HCT116 (cell line): ENCODE measurements around the gene ATAD3A. TPM values are rescaled to one million over a fixed set of nuclear protein-coding genes. Genes with fewer than 3 reads are reported as not detected.

Experiments used
- ATAC-seq: fragments of 200-7000 bp; cut with Tn5 transposase; 2 replicates; pipeline ENCODE4 v1.9.1; 2020; ENCODE audit warnings: mild to moderate bottlenecking, moderate library complexity
- BruUV-seq: library from RNA; stranded (reverse); fragments of 400-500 nt; replicated peaks from 2 replicates; lab custom pipeline; 2021; lab: Mats Ljungman, UMichigan
- CTCF ChIA-PET: fragments of 300-600 bp; sonication (Branson Sonifier 250); formaldehyde crosslinking; loops from one replicate; lab custom pipeline; 2021; ENCODE audit warnings: antibody characterized with exemption; lab: Charles Lee
- POLR2A ChIA-PET: fragments of 300-600, 350-600 bp; sonication (Branson Sonifier 250); formaldehyde crosslinking; loops from one replicate; lab custom pipeline; 2021; ENCODE audit warnings: antibody characterized with exemption; lab: Charles Lee
- RAD21 ChIA-PET, 2 experiments: fragments of 300-600 bp; sonication (Branson Sonifier 250); formaldehyde crosslinking; loops; one replicate each; lab custom pipeline; 2023; ENCODE audit warnings: low total read pairs in 2 of 2; ENCODE audit not compliant: uncharacterized antibody in 2 of 2, unreplicated experiment in 2 of 2, low non-redundant PET in 1 of 2; lab: Charles Lee
- DNase-seq: peaks from one replicate; pipeline ENCODE4 v3.0.0-alpha.2; 2010; ENCODE audit warnings: low read depth, low spot score
- H2AFZ ChIP-seq: fragments of 200-600 bp; shearing (Covaris generic), sonication (generic); 2 replicates; pipeline ENCODE4 v1.6.1; 2017; ENCODE audit warnings: low read depth, mixed run types, mixed read lengths, antibody characterized with exemption, low read length; ENCODE audit not compliant: poor library complexity, severe bottlenecking
- H3K27ac ChIP-seq: 2 replicates; pipeline ENCODE4 v1.5.1; 2012; ENCODE audit warnings: low read depth, low read length
- H3K27me3 ChIP-seq: fragments of 200-600 bp; sonication (generic); 2 replicates; pipeline ENCODE4 v1.6.1; 2016; ENCODE audit warnings: mixed run types, low read length, mixed read lengths; ENCODE audit not compliant: insufficient read depth
- H3K36me3 ChIP-seq, 2 experiments: fragments of 200-500 bp in 1 of 2; fragments of 200-600 bp in 1 of 2; sonication (Bioruptor generic) in 1 of 2; sonication (generic) in 1 of 2; 2 replicates each; pipeline versions ENCODE4 v1.5.1 to v1.6.1; 2014 to 2016; ENCODE audit warnings: low read length in 2 of 2, inconsistent platforms in 1 of 2, mixed read lengths in 1 of 2, mixed run types in 1 of 2; ENCODE audit not compliant: insufficient read depth in 2 of 2, control insufficient read depth in 1 of 2
- H3K4me1 ChIP-seq, 2 experiments: fragments of 200-600 bp in 1 of 2; sonication (generic) in 1 of 2; 2 replicates each; pipeline versions ENCODE4 v1.5.1 to v1.6.1; 2012 to 2017; ENCODE audit warnings: low read length in 2 of 2, inconsistent platforms in 1 of 2, mild to moderate bottlenecking in 1 of 2, mixed read lengths in 1 of 2, mixed run types in 1 of 2, moderate library complexity in 1 of 2; ENCODE audit not compliant: insufficient read depth in 2 of 2, control insufficient read depth in 1 of 2
- H3K4me2 ChIP-seq: fragments of 200-600 bp; sonication (generic); 2 replicates; pipeline ENCODE4 v1.6.1; 2017; ENCODE audit warnings: mixed run types, low read length, mixed read lengths
- H3K4me3 ChIP-seq, 2 experiments: fragments of 200-600 bp in 1 of 2; sonication (generic) in 1 of 2; replicated peaks in 1 of 2; 2 replicates each; pipeline ENCODE4 v1.5.1; 2011 to 2016; ENCODE audit warnings: low read length in 2 of 2, control low read depth in 1 of 2, low read depth in 1 of 2, mild to moderate bottlenecking in 1 of 2, mixed read lengths in 1 of 2, mixed run types in 1 of 2
- H3K79me2 ChIP-seq: fragments of 200-600 bp; sonication (generic); 2 replicates; pipeline ENCODE4 v1.6.1; 2017; ENCODE audit warnings: mild to moderate bottlenecking, mixed run types, low read length, moderate library complexity, mixed read lengths; ENCODE audit not compliant: insufficient read depth
- H3K9ac ChIP-seq: fragments of 200-600 bp; sonication (generic); 2 replicates; pipeline ENCODE4 v1.6.1; 2016; ENCODE audit warnings: low read length, mixed read lengths
- H3K9me2 ChIP-seq: fragments of 200-600 bp; sonication (generic), shearing (Covaris generic); 2 replicates; pipeline ENCODE4 v1.6.1; 2017; ENCODE audit warnings: mixed run types, mild to moderate bottlenecking, moderate library complexity; ENCODE audit not compliant: insufficient read depth
- H3K9me3 ChIP-seq, 2 experiments: fragments of 200-500 bp in 1 of 2; fragments of 200-600 bp in 1 of 2; sonication (Bioruptor generic) in 1 of 2; sonication (generic) in 1 of 2; 2 replicates each; pipeline ENCODE4 v1.6.1; 2014 to 2017; ENCODE audit warnings: low read length in 2 of 2, mixed read lengths in 2 of 2, inconsistent platforms in 1 of 2, low read depth in 1 of 2, mild to moderate bottlenecking in 1 of 2, mixed run types in 1 of 2, moderate library complexity in 1 of 2; ENCODE audit not compliant: control insufficient read depth in 1 of 2, insufficient read depth in 1 of 2
- H4K20me1 ChIP-seq: fragments of 200-600 bp; sonication (generic), shearing (Covaris generic); 2 replicates; pipeline ENCODE4 v1.6.1; 2017; ENCODE audit warnings: mixed run types, mild to moderate bottlenecking, moderate library complexity; ENCODE audit not compliant: insufficient read depth
- CBX3 ChIP-seq: IDR thresholded peaks from 2 replicates; pipeline ENCODE4 v1.6.1; 2012; ENCODE audit warnings: low read depth
- EGR1 ChIP-seq: IDR thresholded peaks from 2 replicates; pipeline ENCODE4 v1.6.1; 2012; ENCODE audit warnings: low read depth
- JUND ChIP-seq: IDR thresholded peaks from 2 replicates; pipeline ENCODE4 v1.6.1; 2012
- REST ChIP-seq: IDR thresholded peaks from 2 replicates; pipeline ENCODE4 v1.6.1; 2012; ENCODE audit warnings: low read depth
- SIN3A ChIP-seq: IDR thresholded peaks from 2 replicates; pipeline ENCODE4 v1.6.1; 2012; ENCODE audit warnings: low read depth
- YY1 ChIP-seq: IDR thresholded peaks from 2 replicates; pipeline ENCODE4 v1.6.1; 2011; ENCODE audit warnings: low read length, low read depth, moderate library complexity, mild to moderate bottlenecking; ENCODE audit not compliant: insufficient replicate concordance; ENCODE audit errors: extremely low read depth
- ZNF274 ChIP-seq: fragments of 200-500 bp; sonication (Bioruptor generic); IDR thresholded peaks from 2 replicates; pipeline ENCODE4 v1.6.1; 2014; ENCODE audit warnings: mild to moderate bottlenecking, low read depth, low read length, inconsistent platforms
- intact Hi-C: fragments of 100-400 bp; cut with micrococcal nuclease; formaldehyde crosslinking; loops from 2 replicates; pipeline ENCODE4 v1.10.0; 2022
- total RNA-seq: library from RNA; stranded (reverse); gene quantifications from one replicate; pipeline ENCODE4 v1.2.1, GENCODE V29; 2021; ENCODE audit not compliant: unreplicated experiment

Gene ATAD3A
- total RNA-seq, 1 experiment from 2014 or later = 92.3 TPM

DNA sequence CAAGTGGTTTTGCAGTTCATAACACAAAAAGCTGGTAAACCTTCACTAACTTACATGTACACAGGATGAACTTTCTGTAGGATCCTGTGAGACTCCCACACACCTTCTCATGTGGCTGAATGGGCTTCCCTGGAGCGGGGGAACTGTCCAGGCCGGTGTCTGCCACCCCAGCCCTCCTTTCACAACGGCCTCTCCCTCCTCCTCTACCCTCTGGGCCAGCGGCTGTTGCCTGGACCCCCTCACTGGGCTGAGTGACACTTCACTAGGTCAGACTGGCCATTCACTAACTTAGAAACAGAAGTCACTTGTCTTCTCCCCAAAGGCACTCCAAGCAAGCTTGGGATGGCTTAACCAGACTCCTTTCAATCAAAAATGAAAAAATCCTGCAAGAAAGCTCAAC is 46.6 kb downstream of the ATAD3A start:
- Histone ChIP-seq H3K79me2 (peaks cover 49% of the 10 kb centered on the region; the same call in 1 of the 2 replicates), H3K4me1 (peaks cover 0 to 16% of the 10 kb centered on the region in 2 experiments; a peak in 2 of 4 replicates), H2AFZ (no peak overlapping the region), H3K9me3 (no peaks in the 10 kb centered on the region), H3K27ac (no peak overlapping the region), H3K36me3 (peaks cover 6 to 22% of the 10 kb centered on the region in 2 experiments), H3K9ac (no peak overlapping the region), H3K4me3 (no peak overlapping the region), H3K27me3 (no peaks in the 10 kb centered on the region), H4K20me1 (no peaks in the 10 kb centered on the region; the same call in 1 of the 2 replicates), H3K4me2 (no peak overlapping the region), H3K9me2 (no peaks in the 10 kb centered on the region)
- ATAC-seq (no peak), DNase-seq (no peak)
- RAD21 ChIA-PET = no interaction called here
- POLR2A ChIA-PET = no interaction called here
- no TSS peak for BruUV-seq
- intact Hi-C loops = no loop called here
- TF ChIP-seq EGR1 (no peak), CBX3 (no peak), JUND (no peak), YY1 (no peak), SIN3A (0 out of 2 replicates have a peak, but pooled peaks have one; percentile 3), ZNF274 (no peak), REST (no peak)
- CTCF ChIA-PET = no interaction called here
